Measurements from ENCODE around the gene PANK4.

PANK4 gene

DNA sequence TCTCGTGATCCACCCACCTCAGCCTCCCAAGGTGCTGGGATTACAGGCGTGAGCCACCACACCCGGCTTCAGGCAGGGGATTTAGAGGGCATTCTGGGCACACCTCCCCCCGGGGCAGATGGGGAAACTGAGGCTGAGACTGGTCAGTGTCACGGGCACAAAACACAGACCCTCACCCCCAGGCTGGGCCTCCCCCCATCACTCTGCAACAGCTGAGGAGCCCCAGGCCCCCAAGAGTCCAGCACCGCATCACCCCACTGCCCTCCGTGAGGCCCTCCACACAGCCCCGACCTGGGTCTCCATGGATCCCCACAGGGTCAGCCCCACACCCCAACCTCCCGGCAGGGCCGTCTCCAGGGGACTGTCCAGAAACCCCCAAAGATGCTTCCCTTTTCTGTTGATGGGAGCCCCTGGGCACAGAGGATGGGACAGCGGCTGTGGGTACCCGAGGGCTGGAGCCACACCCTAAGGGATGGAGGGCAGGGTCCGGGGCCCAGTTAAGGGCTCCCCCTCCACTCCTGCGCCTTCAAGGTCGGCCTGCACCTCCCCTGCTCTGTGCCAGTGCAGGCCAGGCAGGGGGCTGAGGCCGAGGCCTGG, 40.8 kb upstream of the PANK4 start:
- ATAC-seq, result no peak
- TF ChIP-seq, protein P1, sequence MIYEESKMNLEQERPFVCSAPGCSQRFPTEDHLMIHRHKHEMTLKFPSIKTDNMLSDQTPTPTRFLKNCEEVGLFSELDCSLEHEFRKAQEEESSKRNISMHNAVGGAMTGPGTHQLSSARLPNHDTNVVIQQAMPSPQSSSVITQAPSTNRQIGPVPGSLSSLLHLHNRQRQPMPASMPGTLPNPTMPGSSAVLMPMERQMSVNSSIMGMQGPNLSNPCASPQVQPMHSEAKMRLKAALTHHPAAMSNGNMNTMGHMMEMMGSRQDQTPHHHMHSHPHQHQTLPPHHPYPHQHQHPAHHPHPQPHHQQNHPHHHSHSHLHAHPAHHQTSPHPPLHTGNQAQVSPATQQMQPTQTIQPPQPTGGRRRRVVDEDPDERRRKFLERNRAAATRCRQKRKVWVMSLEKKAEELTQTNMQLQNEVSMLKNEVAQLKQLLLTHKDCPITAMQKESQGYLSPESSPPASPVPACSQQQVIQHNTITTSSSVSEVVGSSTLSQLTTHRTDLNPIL (CRISPR knock-in tag; IDR thresholded peaks at IDR 0.05; ENCODE audit: low read depth), result no peak
- TF ChIP-seq, protein P2, sequence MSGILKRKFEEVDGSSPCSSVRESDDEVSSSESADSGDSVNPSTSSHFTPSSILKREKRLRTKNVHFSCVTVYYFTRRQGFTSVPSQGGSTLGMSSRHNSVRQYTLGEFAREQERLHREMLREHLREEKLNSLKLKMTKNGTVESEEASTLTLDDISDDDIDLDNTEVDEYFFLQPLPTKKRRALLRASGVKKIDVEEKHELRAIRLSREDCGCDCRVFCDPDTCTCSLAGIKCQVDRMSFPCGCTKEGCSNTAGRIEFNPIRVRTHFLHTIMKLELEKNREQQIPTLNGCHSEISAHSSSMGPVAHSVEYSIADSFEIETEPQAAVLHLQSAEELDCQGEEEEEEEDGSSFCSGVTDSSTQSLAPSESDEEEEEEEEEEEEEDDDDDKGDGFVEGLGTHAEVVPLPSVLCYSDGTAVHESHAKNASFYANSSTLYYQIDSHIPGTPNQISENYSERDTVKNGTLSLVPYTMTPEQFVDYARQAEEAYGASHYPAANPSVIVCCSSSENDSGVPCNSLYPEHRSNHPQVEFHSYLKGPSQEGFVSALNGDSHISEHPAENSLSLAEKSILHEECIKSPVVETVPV (CRISPR knock-in tag; IDR thresholded peaks at IDR 0.05), result no peak
- TF ChIP-seq TOX (CRISPR knock-in tag; IDR thresholded peaks at IDR 0.05; ENCODE audit: borderline replicate concordance) (no peak), TCF4 (CRISPR knock-in tag; IDR thresholded peaks at IDR 0.05; ENCODE audit: borderline replicate concordance) (no peak), ZC3H10 (CRISPR knock-in tag; IDR thresholded peaks at IDR 0.05) (no peak), ARNTL (CRISPR knock-in tag; IDR thresholded peaks at IDR 0.05; ENCODE audit: borderline replicate concordance, low read depth) (no peak), ESRRG (CRISPR knock-in tag; IDR thresholded peaks at IDR 0.05) (no peak), ZNF565 (CRISPR knock-in tag; conservative IDR thresholded peaks at IDR 0.05; ENCODE audit: low read depth) (no peak), ISL1 (CRISPR knock-in tag; IDR thresholded peaks at IDR 0.05) (no peak), ZFP3 (CRISPR knock-in tag; IDR thresholded peaks at IDR 0.05) (no peak), SNAI2 (CRISPR knock-in tag; IDR thresholded peaks at IDR 0.05) (no peak)

DNA sequence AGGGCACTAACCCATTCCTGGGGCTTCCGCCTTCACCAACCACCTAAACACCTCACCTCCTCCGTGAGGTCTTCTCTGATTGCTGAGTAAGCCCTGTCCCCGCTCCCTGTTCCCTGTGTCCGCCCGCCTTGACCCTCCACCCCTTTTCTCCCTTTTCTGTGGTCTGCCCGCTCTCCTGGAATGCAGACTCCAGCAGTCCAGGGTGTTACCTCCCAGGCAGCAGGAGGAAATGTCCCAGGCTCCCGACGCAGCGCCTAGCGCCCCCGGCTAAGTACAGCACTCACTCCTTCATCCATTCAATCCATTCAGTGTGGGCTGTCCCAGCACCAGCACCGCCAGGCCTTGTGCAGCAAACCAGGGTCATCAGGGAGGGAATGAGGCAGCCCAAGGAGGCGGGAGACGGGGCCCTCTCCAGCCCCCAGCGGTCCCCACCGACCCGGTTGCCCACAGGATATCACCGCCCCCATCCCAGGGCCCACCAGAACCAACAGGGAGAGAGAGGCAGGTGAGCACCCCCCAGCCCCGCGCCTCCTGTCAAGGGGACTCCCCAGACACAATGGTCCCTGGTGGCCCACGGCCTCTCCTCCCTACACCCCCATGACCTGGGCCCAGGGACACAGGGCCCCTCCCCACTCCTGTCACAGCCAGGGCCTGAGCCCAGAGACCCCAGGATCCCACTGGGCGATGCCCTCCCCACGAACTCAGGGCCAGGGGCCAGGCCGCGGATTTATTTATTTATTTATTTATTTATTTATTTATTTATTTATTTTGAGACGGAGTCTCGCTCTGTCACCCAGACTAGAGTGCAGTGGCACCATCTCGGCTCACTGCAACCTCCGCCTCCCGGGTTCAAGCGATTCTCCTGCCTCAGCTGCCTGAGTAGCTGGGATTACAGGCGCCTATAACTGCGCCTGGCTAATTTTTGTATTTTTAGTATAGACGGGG, 40.0 kb upstream of the PANK4 start:
- TF ChIP-seq TCF4 (CRISPR knock-in tag; IDR thresholded peaks at IDR 0.05; ENCODE audit: borderline replicate concordance), result no peak
- no peak for TF ChIP-seq ZNF565 (CRISPR knock-in tag; conservative IDR thresholded peaks at IDR 0.05; ENCODE audit: low read depth)
- TF ChIP-seq ARNTL (CRISPR knock-in tag; IDR thresholded peaks at IDR 0.05; ENCODE audit: borderline replicate concordance, low read depth), result no peak
- TF ChIP-seq GLIS3 (CRISPR knock-in tag; IDR thresholded peaks at IDR 0.05), result no peak
- no peak for TF ChIP-seq ISL1 (CRISPR knock-in tag; IDR thresholded peaks at IDR 0.05)
- no peak for TF ChIP-seq OSR1 (CRISPR knock-in tag; IDR thresholded peaks at IDR 0.05)
- TF ChIP-seq, protein P3, sequence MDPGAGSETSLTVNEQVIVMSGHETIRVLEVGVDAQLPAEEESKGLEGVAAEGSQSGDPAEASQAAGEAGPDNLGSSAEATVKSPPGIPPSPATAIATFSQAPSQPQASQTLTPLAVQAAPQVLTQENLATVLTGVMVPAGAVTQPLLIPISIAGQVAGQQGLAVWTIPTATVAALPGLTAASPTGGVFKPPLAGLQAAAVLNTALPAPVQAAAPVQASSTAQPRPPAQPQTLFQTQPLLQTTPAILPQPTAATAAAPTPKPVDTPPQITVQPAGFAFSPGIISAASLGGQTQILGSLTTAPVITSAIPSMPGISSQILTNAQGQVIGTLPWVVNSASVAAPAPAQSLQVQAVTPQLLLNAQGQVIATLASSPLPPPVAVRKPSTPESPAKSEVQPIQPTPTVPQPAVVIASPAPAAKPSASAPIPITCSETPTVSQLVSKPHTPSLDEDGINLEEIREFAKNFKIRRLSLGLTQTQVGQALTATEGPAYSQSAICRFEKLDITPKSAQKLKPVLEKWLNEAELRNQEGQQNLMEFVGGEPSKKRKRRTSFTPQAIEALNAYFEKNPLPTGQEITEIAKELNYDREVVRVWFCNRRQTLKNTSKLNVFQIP (CRISPR knock-in tag; IDR thresholded peaks at IDR 0.05; ENCODE audit: borderline replicate concordance, low read depth), result no peak
- TF ChIP-seq SNAI2 (CRISPR knock-in tag; IDR thresholded peaks at IDR 0.05), result no peak
- no peak for TF ChIP-seq ZNF8 (CRISPR knock-in tag; IDR thresholded peaks at IDR 0.05)
- no peak for TF ChIP-seq RARB (CRISPR knock-in tag; IDR thresholded peaks at IDR 0.05)
- no peak for TF ChIP-seq CSDC2 (CRISPR knock-in tag; IDR thresholded peaks at IDR 0.05)
- TF ChIP-seq ZC3H10 (CRISPR knock-in tag; IDR thresholded peaks at IDR 0.05), result no peak
- no peak for TF ChIP-seq ESRRG (CRISPR knock-in tag; IDR thresholded peaks at IDR 0.05)
- TF ChIP-seq TOX (CRISPR knock-in tag; IDR thresholded peaks at IDR 0.05; ENCODE audit: borderline replicate concordance), result no peak
- no peak for TF ChIP-seq ZFP30 (CRISPR knock-in tag; IDR thresholded peaks at IDR 0.05)
- no peak for ATAC-seq

DNA sequence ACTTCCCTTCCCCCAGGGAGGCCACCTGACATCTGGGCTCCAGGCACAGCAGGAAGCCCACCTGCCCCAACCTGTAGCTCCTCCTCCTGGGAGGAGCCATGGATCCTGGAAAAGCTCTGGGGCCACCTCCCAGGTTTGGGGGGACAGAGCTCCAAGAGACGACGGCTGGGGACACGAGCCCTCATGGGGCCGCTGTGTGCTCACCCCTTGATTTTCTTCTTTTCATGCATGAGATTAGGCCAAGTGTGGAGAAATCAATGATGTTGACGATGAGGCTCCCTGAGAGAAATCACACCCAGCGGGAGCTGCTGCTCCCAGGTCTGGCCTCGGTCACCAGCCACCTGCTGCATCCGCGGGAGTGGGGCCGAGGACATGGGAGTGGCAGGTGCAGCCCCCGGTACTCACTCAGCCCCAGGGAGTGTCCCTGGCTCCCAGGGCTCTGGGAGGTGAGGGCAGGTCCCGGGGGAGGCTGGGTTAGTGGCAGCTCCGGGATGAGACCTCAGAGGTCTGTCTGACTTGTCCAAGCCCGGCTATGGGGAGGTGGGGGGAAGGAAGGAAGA, 38.5 kb upstream of the PANK4 start:
- TF ChIP-seq, protein P4, sequence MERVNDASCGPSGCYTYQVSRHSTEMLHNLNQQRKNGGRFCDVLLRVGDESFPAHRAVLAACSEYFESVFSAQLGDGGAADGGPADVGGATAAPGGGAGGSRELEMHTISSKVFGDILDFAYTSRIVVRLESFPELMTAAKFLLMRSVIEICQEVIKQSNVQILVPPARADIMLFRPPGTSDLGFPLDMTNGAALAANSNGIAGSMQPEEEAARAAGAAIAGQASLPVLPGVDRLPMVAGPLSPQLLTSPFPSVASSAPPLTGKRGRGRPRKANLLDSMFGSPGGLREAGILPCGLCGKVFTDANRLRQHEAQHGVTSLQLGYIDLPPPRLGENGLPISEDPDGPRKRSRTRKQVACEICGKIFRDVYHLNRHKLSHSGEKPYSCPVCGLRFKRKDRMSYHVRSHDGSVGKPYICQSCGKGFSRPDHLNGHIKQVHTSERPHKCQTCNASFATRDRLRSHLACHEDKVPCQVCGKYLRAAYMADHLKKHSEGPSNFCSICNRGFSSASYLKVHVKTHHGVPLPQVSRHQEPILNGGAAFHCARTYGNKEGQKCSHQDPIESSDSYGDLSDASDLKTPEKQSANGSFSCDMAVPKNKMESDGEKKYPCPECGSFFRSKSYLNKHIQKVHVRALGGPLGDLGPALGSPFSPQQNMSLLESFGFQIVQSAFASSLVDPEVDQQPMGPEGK (CRISPR knock-in tag; IDR thresholded peaks at IDR 0.05; ENCODE audit: borderline replicate concordance), result no peak
- TF ChIP-seq, protein P3 (CRISPR knock-in tag; IDR thresholded peaks at IDR 0.05; ENCODE audit: borderline replicate concordance, low read depth), result no peak
- no peak for TF ChIP-seq GLIS3 (CRISPR knock-in tag; IDR thresholded peaks at IDR 0.05)
- TF ChIP-seq, protein P2 (CRISPR knock-in tag; IDR thresholded peaks at IDR 0.05), result no peak
- no peak for TF ChIP-seq RARB (CRISPR knock-in tag; IDR thresholded peaks at IDR 0.05)
- no peak for TF ChIP-seq CSDC2 (CRISPR knock-in tag; IDR thresholded peaks at IDR 0.05)
- TF ChIP-seq OSR1 (CRISPR knock-in tag; IDR thresholded peaks at IDR 0.05), result no peak
- no peak for TF ChIP-seq ZNF565 (CRISPR knock-in tag; conservative IDR thresholded peaks at IDR 0.05; ENCODE audit: low read depth)
- TF ChIP-seq ZNF8 (CRISPR knock-in tag; IDR thresholded peaks at IDR 0.05), result no peak
- no peak for TF ChIP-seq SNAI2 (CRISPR knock-in tag; IDR thresholded peaks at IDR 0.05)
- TF ChIP-seq ISL1 (CRISPR knock-in tag; IDR thresholded peaks at IDR 0.05), result no peak
- no peak for TF ChIP-seq ZFP3 (CRISPR knock-in tag; IDR thresholded peaks at IDR 0.05)
- TF ChIP-seq BACH2 (CRISPR knock-in tag; IDR thresholded peaks at IDR 0.05; ENCODE audit: borderline replicate concordance), result no peak
- TF ChIP-seq ZFP30 (CRISPR knock-in tag; IDR thresholded peaks at IDR 0.05), result no peak
- TF ChIP-seq TCF4 (CRISPR knock-in tag; IDR thresholded peaks at IDR 0.05; ENCODE audit: borderline replicate concordance), result no peak
- ATAC-seq, result no peak

All from SK-N-SH treated with all-trans-retinoic acid at 6 μM for 48 hours (cell line).